ENCODE measurements around the gene ARID4B.
"Not testable (repeated sequence)": the region's sequence is repeated elsewhere in the genome, so short reads cannot be mapped to it uniquely, and the experiment has no call there.

Gene ARID4B, protein sequence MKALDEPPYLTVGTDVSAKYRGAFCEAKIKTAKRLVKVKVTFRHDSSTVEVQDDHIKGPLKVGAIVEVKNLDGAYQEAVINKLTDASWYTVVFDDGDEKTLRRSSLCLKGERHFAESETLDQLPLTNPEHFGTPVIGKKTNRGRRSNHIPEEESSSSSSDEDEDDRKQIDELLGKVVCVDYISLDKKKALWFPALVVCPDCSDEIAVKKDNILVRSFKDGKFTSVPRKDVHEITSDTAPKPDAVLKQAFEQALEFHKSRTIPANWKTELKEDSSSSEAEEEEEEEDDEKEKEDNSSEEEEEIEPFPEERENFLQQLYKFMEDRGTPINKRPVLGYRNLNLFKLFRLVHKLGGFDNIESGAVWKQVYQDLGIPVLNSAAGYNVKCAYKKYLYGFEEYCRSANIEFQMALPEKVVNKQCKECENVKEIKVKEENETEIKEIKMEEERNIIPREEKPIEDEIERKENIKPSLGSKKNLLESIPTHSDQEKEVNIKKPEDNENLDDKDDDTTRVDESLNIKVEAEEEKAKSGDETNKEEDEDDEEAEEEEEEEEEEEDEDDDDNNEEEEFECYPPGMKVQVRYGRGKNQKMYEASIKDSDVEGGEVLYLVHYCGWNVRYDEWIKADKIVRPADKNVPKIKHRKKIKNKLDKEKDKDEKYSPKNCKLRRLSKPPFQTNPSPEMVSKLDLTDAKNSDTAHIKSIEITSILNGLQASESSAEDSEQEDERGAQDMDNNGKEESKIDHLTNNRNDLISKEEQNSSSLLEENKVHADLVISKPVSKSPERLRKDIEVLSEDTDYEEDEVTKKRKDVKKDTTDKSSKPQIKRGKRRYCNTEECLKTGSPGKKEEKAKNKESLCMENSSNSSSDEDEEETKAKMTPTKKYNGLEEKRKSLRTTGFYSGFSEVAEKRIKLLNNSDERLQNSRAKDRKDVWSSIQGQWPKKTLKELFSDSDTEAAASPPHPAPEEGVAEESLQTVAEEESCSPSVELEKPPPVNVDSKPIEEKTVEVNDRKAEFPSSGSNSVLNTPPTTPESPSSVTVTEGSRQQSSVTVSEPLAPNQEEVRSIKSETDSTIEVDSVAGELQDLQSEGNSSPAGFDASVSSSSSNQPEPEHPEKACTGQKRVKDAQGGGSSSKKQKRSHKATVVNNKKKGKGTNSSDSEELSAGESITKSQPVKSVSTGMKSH (N-terminal part only)

GRCh38 chr1:235327559-235328270 lies at the start of gene ARID4B:
Gene ARID4B (minus strand): TSS chr1:235328179. CDS start chr1:235326919, 1,260 bp downstream.
- DNase-seq: peak in 1 of 2 experiments; percentile 61

DNA sequence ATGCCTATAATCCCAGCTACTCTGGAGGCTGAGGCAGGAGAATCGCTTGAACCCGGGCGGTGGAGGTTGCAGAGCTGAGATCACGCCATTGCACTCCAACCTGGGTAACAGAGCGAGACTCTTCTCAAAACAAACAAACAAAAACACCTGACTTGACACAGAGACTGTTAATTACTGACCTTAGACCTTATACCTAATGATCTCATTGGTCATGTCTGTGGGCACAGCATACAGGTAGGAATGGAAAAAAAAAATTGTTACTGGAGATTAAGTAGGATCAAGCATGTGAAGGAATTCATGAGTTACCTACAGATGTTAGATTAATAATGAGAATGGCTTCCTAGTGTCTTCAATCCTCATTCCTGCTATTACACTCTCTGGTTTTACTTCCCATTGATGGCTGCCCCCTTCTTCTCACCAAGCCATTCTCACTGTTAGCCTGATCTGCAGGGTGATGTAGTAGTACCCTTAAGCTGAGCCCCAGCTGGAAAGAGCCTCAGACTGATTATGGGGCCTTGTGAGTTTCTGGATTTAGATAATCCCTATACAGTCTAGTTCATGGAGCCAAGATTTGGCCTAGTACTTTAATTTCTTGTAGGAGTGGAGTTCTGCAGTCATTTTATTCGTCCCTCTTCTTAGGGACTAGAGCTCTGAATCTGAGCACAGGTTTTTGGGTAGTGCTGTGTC lies 48.1 kb upstream of the ARID4B start:
- no peak for DNase-seq

GRCh38 chr1:235369802-235370201 lies 41.8 kb upstream of the ARID4B start:
- no peak for DNase-seq

- DNase-seq: no peak
Measured at GRCh38 chr1:235368428-235368827, 40.4 kb upstream of the ARID4B start.

GRCh38 chr1:235367000-235367908 lies 39.3 kb upstream of the ARID4B start, which contains the start of gene TBCE:
Gene TBCE (plus strand): TSS chr1:235367427. CDS start chr1:235380050, 12,623 bp downstream.
- DNase-seq: peak; percentile 96 to 97

DNA sequence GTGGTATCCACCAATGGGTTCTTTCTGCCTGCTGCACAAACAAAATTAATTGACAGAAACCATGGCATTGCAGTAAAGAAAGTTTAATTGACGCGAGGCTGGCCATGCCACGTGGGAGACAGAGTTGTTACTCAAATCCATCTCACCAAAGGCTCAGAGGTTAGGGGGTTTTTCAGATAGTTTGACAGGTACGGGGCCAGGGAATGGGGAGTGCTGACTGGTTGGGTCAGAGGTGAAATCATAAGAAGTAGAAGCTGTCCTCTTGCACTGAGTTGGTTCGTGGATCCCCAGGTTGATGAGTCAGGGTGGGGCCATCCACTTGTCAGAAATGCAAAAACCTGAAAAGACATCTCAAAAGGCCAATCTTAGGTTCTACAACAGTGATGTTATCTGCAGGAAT lies 38.3 kb upstream of the ARID4B start:
- DNase-seq: no peak

DNA sequence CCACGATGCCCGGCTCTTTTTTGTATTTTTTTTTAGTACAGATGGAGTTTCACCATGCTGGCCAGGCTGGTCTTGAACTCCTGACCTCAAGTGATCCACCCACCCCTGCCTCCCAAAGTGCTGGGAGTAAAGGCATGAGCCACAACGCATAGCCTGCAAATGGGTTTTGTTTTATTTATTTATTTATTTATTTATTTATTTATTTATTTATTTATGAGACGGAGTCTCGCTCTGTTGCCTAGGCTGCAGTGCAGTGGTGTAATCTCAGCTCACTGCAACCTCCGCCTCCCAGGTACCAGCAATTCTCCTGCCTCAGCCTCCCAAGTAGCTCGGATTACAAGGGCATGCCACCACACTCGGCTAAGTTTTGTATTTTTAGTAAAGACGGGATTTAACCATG lies 36.2 kb upstream of the ARID4B start:
- DNase-seq: not testable (repeated sequence)

DNA sequence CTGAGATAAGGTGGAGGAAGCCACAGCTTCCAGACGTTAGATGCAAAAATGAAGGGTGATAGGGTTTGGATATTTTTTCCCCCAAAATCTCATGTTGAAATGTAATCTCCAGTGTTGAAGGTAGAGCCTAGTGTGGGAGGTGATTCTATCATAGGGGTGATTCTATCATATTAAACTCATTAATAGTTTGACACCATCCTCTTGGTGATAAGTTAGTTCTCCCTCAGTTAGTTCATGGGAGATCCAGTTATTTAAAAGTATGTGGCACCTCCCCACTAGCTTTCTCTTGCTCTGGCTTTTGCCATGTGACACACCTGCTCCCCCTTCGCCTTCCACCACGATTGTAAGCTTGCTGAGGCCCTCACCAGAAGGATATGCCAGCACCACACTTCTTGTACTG lies 30.9 kb upstream of the ARID4B start:
- DNase-seq: no peak

GRCh38 chr1:235357485-235358373 lies 29.8 kb upstream of the ARID4B start:
- no peak for DNase-seq

GRCh38 chr1:235351898-235352297 lies 23.9 kb upstream of the ARID4B start:
- no peak for DNase-seq

DNA sequence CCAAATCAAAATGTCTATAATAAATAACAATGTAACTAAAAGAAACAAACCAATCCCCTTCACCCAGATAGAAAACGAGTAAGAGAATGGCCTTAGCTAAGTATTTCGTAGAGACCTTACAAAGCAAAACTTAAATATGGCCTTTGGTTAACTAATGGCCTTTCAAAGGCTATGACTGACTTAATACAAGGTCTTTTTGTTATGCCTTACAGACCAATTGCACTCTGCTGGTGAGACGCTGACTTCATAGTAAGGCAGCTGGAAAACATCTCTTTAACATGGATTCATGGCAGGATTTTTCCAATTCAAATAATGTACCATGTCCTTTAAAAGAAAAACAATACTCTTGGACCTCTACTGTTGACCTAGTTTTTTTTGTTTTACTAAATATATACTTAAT lies 23.5 kb upstream of the ARID4B start:
- no peak for DNase-seq

DNA sequence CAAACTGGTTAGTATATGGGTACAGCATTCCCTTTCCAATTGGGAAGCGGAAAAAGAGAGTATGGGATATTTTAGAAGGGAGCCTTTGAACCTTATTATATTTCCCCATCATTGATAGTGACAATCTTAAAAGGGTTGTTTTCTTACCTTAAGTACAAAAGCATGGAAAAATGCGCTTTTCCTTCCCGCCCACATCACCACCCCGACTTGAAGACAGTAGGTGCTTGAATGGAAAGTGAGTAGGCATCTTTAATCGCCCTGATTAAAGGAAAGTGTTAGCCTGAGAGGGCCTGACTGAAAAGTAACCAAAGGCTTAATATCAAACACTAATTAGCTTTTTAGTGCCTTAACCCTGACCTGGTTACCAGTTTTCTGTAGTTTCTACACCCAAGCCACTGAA lies 15.7 kb upstream of the ARID4B start:
- DNase-seq: no peak

DNA sequence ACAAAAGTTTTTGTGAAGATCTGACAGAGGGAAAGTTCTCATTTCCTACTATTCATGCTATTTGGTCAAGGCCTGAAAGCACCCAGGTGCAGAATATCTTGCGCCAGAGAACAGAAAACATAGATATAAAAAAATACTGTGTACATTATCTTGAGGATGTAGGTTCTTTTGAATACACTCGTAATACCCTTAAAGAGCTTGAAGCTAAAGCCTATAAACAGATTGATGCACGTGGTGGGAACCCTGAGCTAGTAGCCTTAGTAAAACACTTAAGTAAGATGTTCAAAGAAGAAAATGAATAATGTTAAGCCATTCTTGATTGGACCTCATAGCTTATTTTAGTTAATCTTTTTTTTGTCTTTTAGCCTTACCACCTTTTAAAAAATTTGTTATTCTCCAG lies 14.5 kb upstream of the ARID4B start:
- no peak for DNase-seq

DNA sequence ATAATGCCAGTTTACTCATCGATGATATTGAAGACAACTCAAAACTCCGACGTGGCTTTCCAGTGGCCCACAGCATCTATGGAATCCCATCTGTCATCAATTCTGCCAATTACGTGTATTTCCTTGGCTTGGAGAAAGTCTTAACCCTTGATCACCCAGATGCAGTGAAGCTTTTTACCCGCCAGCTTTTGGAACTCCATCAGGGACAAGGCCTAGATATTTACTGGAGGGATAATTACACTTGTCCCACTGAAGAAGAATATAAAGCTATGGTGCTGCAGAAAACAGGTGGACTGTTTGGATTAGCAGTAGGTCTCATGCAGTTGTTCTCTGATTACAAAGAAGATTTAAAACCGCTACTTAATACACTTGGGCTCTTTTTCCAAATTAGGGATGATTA lies 14.1 kb upstream of the ARID4B start:
- no peak for DNase-seq

GRCh38 chr1:235341334-235341733 lies 13.4 kb upstream of the ARID4B start:
- DNase-seq: no peak

- DNase-seq: peak in 1 of 2 experiments; percentile 43
Measured at GRCh38 chr1:235339746-235340145, 11.8 kb upstream of the ARID4B start.

DNA sequence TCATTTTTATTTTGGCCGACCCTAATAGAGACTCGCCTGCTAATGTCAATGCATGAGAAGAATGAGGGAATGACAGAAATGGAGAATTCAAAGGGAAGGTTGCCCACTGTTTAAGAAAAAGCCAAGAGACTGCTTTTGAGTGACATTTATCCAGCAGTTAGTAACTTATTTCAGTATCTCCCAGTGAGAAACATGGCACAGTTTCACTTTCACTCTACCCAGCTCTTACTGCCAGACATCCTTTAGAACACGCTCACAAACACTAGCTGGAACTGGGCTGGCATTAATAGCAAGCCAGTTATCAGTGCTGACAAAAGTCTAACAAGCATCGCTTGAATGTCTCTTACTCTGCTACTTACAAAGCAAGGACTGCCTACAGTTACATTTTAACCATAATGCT lies 8.9 kb upstream of the ARID4B start:
- DNase-seq: no peak

DNA sequence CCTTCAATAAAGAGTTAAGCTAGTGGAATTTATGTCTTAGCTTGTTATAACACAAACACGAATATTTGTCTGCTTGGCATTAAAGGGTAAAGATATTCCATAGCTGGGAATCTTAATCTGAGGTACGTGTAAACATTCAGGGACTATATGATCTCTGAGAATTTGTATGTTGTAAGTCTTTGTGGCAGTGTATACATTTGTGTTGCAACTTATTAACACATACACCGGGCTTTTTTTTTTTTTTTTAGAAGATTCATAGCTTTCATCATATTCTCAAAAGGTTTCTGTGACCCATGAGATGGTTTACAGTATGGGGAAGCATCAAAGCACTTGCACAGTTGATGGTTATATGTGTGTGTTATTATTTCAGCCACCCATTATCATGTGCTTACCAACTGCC lies 3.4 kb upstream of the ARID4B start:
- DNase-seq: no peak

GRCh38 chr1:235330918-235331285 lies 2.9 kb upstream of the ARID4B start:
- no peak for DNase-seq

Measured in Kasumi-1 (cell line).